Mesenteric fat pad (tissue), 1 donor: ENCODE data around the gene FAM174C. TPM values are rescaled to one million over a fixed set of nuclear protein-coding genes. Genes with fewer than 3 reads are reported as not detected.

Experiments
- DNase-seq: peaks from one replicate; pipeline ENCODE4 v3.0.0-alpha.2; 2020; ENCODE audit warnings: low spot score
- long read RNA-seq: library from polyadenylated mRNA; unstranded; transcript quantifications from one replicate; pipeline ENCODE4 v2.0.0, GENCODE V29; 2020
- total RNA-seq: library from RNA; stranded (reverse); fragmentation: NEBNext Ultra II Directional; extraction: Animal tissue kit (Norgen Biotek cat#: 25700); gene quantifications from one replicate; pipeline ENCODE4 v1.2.1, GENCODE V29; 2021
- donor health status: DM: yes; HTN: yes; CAD: no.

Gene FAM174C
- total RNA-seq: 53.2 TPM
- long read RNA-seq, partial matches to known transcripts: 0 of 4 reads
- long read RNA-seq, other reads (novel, unspliced or antisense): 0 of 4 reads

DNA sequence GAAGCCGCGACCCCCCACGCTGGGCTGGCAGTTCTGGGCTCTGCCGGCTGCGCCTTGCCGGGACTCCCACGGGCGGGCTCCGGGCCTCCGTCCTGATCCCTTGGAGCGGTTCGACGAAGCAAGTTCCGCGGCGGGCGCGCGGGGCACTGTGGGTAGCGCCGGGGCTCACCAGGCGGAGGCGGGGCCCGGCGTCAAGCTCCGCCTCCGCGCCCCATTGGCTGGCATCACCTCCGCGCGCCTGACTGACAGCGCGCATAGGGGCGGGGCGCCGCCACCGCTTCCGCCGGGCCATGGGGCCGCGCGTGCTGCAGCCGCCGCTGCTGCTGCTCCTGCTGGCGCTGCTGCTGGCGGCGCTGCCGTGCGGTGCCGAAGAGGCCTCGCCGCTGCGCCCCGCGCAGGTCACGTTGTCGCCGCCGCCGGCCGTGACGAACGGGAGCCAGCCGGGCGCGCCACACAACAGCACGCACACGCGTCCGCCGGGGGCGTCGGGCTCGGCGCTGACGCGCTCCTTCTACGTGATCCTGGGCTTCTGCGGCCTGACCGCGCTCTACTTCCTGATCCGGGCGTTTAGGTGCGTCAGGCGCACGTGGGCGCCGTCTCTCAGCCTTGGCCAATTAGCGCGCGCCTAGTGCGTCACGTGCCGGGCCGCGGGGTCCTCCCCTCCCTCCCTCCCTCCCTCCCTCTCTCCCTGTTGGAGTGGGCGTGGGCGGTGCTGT, at the start of gene FAM174C:
TSS of gene FAM174C (plus strand) at position 271 of the 716 bp plus-strand sequence. CDS start at position 291, 20 bp downstream.
- peak; percentile 98 for DNase-seq

DNA sequence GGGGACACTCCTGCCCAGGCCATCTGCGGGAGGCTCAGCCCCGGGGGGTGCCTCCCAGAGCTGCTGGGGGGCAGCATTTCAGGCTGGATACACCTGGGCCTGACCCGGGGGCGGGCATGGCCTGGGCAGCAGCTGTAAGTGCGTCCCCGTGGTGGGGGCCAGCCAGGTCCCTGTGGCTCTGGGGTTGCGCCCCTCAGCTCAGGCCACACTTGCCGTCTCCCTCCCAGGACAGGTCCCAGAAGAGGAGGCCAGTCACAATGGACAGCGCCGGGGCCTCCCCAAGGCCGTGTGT, 49.2 kb upstream of the FAM174C start:
- no peak for DNase-seq

DNA sequence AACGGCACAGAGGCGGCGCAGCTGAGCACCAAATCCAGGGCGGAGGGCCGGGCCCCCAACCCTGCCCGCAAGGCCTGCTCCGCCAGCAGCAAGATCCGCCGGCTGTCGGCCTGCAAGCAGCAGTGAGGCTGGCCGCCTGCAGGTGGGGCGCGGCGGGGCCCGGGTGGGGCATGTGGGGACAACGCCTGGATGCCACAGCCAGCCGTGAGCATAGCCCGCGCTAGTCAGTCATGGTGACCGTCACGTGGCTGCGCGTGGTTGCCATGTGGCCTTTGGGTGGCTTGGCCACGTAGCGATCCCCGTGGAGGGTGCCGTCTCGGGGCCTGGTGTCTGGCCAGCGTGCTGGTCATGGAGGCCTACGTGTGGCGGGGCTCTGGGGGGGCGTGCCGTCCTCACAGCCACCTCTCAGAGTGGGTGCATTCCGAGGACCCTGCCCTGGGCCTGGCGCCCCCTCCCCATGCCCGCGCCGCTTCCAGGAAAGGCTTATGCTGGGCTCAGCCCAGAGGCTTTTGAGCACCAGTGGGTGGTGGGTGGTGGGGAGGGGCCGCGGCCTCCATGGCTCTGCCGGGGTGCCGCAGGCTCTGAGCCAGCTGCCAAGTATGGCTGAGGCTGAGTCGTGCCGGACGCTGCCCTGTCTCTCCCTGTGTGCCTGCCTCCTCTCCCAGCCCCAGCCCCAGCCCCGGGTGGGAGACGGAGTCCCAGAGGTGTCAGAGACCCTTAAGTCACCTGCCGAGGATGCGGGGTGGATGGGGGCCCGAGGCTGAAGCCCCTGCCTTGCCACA, 48.6 kb upstream of the FAM174C start:
- no peak for DNase-seq

DNA sequence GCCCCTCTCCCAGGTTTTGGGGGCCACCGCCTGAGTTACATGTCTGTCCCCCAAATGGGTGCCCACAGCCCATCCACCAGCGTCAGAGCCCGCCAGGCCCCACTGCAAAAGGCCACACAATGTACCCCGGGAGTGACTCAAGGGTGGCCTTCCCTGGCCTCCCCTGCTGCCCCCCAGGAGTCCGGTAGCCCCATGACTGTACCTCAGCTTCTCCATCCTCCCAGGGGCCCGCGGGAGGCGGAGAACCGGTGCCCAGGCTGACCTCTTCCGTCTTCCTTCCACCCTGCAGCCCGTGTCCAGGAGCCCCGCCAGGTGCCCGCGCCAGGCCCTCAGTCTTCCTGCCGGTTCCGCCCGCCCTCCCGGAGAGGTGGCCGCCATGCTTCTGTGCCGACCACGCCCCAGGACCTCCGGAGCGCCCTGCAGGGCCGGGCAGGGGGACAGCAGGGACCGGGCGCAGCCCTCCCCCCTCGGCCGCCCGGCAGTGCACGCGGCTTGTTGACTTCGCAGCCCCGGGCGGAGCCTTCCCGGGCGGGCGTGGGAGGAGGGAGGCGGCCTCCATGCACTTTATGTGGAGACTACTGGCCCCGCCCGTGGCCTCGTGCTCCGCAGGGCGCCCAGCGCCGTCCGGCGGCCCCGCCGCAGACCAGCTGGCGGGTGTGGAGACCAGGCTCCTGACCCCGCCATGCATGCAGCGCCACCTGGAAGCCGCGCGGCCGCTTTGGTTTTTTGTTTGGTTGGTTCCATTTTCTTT, 47.9 kb upstream of the FAM174C start:
- DNase-seq: no peak

DNA sequence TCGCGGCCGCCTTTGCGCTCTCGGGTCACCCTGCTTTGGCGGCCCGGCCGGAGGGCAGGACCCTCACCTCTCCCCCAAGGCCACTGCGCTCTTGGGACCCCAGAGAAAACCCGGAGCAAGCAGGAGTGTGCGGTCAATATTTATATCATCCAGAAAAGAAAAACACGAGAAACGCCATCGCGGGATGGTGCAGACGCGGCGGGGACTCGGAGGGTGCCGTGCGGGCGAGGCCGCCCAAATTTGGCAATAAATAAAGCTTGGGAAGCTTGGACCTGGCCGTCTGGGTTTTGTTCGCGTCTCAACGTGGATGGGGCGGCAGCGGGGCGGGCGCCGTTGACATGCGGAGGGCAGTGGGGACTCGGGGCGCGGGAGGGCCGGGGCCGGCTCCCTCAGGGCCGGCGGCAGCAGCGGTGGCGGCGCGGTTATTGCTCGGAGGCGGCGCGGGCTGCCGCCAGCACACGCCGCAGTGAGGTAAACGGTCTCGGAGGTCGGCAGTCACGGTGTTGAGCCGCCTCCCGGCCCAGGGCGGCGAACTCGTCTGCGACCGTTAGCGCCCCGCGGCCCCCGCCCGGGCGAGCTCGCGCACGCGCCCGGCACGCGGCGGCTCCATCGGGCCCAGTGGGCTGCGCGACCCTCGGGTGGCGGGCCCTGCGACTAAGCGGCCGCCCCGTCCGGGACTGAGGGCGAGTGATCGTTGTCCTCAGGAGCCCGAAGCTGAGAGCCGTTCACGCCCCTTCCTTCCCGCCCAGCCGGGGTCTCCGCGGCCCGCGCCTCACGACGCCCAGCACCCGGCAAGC, 47.0 kb upstream of the FAM174C start:
- DNase-seq: no peak

DNA sequence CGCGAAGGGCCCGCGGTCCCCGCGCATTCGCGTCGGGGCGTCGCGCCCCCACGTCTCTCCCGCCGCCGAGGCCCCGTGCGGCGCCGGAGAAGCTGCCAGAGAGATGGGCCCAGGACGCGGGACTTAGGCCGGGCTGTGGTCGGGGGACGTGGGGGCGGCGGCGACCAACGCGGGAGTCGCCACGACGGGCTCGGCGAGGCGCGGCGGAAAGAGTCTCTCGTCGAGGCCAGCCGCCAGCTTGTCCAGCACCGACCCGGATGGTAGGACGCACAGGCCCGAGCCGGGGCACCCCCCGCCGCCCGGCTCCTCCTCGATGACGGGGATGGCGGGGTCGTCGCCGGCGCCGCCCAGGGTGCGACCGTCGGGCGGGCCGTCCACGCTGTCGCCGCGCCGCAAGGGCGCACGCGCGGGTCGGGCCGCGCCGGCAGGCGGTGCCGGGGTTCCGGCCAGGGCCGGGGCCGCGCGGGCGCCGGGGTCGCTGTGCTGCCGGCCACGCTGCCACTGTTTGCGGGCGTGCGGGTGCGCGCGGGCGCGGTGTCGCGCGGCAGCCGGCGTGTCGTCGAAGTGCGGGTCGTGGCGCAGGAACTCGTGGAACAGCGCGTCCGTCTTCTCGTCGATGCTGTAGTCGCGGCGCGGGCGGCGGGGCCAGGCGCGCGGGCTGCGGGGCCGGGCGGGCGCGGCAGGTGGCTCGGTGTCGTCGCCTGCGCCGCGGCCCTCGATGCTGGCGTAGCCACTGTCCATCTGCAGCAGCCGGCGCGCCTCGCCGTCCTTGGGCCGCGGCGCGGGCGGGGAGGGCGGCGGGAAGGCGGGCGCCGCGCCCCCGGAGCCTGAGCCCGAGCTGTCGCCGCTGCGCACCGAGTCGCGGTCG, 46.0 kb upstream of the FAM174C start:
- no peak for DNase-seq

DNA sequence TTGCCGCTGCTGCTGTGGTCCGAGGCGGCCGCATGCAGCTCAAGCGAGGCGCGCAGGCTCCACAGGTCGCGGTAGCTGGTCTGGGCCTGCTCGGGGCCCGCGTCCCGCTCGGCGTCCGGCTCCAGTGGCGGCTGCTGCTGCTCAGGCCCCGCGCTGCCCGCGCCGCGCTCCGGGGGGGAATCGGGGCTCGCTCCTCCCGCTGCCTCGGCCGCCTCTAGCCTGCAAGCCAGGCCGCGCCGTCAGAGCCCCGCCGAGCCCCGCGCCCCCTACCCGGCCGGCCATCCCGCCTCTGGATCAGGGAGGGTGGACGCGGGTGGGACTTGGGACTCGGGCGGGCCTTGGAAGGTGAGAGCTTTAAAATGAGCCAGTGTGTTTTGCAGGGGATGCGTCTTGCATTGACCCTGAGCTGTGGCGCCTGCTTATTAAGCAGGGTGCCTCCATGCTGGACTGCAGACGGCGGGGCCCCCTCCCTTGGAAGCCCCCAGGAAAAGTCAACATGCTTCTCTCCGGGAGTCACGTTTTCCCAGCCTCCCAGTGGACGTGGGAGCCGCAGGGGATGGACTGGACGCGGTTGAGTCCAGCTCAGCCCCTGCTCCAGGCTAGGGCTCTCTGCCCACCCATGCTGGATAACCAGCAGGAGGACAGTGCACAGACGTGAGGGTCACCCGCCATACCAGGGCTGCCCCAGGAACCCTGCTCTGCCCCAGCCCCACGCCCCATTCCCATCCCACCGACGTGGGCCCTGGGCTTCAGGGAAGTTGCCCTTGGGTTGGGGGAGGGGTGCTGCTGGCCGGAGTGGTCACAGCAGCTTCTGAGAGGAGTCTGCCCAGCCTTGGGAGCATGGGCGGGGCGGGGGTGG, 45.2 kb upstream of the FAM174C start:
- DNase-seq: no peak

DNA sequence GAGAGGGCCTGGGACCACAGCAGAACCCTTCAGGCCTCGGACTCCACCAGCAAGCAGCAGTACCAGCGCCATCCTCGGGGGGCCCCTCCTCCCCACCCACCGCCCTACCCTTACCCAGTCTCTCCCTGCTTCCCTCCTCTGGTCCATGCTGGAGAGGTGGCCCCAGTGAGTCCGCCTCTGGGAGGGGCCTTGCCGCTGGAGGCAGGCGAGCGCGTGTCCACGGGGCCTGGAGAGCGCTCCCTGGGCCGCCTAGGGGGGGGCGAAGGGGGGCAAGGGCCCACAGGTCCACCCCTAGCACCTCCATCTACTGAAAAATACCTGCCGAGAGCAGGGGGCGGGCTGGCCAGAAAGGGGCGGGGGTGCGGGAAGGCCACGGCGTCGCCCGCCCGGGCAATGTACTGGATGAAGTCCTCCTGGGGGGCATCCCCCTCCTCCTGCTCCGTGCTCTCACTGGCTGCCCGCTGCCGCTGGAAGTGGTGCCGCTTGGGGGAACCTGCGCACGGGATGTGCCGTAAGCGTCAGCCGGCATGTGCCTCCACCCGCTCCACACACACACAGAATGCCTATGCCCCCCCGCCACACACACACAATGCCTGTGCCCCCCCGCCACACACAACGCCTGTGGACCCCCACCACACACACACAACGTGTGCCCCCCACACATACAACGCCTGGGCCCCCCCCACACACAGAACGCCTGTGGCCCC, 44.4 kb upstream of the FAM174C start:
- no peak for DNase-seq

DNA sequence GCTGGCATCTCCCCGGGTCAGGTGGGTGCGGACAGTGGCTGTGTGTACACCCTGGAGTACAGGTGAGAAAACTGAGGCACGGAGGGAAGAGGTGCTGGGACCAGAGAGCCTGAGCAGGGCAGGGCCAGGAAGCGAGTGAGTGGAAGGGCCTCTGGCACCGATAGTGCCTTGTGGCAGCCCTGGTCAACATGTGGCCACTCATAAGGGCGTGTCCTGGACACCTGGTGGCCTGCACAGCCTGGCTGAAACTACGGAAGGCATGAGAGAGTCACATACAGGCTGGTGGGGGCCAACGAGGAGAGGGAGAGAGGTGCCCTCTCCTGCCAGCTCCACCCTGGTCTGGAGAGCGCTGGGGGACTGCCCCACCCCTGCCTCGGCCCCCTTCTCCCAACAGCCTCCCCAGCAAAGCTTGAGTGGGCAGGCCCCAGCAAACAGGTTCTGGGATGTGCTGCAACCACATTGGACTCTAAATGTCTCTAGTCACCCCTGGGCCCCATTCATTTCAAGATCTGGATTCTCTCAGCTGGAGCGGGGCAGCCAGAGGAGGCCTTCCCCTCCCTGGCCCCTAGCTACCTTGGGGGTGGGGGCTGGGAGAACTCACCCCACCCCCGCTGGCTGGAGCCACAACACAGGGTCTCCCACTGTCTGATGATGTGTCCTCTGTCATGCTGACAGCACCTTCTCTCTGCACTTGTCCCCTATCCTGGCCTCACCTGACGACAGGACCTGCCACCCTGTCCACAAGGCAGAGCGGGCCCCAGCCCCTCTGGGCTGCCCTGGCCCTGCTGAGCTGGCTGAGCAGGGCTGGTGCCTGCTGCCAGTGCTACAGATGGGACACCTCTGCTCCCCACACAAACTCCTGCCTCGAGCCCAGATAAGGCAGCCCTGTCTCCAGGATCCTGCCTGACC, 43.3 kb upstream of the FAM174C start:
- no peak for DNase-seq

DNA sequence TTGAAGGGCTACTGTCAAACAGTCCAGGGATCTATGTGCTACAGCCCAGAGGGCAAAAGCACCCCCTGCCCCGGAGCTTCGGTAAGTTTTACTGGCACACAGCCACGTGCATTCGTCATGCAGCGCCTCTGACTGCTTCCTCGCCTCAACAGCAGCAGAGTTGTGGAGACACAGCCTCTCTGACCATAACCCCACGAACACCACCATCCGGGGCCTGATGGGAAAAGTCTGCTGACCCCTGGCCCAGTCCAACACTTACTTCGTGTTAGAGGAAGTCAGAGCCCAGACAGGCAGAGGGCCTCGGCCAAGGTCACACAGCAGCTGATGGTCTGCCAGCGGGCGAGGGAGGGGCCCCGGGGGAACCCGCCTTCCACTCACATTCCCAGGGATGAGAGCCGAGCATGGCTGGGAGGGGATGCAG, 42.7 kb upstream of the FAM174C start:
- no peak for DNase-seq

DNA sequence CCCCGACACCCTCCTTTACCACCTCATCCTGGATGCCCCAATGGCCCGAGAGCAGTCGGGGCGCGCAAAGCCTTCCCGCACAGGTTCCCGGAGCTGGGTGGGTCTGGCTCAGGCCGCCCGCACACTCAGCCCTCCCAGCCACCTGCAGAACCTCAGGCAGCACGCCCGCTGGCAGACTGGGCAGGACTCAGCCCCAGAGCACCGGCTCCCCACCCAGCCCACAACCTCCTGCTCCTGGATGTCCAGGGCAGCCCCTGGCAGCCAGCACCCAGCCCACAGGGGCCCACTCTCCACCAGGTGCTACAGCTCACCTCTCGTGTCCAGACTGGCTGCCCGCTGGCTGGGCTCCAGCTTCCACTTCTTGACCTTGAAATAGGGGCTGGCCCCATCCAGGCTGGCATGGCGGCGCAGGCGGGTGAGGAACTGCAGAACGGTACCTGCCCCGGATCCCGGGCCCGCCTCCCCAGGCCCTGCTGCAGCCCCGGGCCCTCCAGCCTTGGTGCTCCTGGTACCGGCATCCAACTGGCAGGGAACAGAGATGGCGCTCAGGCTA, 42.1 kb upstream of the FAM174C start:
- DNase-seq: no peak

DNA sequence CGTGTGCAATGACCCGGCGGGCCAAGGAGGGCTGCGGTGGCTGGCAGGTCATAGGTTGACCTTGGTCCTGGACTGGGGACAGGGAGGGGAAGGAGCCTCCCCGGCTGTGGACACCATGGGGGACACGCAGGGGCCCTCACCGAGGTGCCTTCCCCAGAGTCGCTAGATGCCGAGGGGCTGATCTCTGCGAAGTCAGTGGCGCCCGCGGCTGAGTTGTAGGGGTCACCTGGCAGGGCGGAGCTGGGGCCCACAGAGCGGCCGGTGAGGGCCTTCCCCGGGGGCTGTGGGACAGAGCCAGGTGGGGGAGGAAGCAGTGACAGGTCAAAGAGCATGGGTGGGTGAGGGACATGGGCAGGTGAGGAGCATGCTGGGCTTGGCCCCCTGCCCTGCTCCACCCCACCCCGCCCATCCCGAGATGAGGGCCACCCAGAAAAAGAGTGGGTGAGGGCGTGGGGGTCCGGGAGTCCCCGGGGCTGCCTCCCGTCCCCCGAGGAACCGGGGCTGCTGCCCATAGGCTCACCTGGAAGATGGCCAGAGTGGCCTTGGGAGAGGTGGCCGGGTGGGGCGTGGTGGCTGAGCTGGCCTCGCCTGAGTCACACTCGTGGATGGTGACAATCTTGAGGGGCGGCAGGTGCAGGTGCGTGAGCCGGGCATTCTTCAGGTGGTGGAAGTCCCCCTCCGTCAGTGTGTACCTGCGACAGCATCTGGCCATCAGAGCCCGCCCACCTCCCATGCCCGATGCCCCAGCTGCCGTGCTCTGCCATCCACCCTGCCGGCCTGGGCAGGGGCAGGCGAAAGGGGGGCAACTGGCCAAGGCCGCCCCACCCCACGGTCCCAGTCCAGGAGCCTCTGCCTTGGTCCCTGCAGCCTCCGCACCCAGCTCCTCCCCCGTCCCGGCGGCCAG, 41.0 kb upstream of the FAM174C start:
- DNase-seq: no peak

DNA sequence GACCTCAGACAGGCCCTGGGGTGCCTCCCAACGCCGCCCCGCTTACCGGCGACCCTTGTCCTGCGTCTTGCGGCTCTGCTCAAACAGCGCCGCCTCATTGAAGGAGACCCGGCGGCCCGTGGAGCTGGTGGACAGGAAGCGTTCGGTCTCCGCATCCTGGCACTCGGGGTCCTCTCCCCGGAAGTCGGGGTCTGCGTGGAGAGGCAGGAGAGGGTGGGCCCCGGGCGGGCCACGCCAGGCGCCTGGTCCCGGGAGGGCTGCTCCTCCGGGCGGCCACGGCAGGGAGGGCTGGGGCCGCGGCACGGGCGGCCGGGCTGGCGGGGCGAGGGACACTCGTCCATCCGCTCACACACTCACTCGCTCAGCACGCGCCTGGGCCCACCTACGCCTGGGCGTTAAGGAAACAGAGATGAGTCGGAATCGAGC, 40.4 kb upstream of the FAM174C start:
- no peak for DNase-seq

DNA sequence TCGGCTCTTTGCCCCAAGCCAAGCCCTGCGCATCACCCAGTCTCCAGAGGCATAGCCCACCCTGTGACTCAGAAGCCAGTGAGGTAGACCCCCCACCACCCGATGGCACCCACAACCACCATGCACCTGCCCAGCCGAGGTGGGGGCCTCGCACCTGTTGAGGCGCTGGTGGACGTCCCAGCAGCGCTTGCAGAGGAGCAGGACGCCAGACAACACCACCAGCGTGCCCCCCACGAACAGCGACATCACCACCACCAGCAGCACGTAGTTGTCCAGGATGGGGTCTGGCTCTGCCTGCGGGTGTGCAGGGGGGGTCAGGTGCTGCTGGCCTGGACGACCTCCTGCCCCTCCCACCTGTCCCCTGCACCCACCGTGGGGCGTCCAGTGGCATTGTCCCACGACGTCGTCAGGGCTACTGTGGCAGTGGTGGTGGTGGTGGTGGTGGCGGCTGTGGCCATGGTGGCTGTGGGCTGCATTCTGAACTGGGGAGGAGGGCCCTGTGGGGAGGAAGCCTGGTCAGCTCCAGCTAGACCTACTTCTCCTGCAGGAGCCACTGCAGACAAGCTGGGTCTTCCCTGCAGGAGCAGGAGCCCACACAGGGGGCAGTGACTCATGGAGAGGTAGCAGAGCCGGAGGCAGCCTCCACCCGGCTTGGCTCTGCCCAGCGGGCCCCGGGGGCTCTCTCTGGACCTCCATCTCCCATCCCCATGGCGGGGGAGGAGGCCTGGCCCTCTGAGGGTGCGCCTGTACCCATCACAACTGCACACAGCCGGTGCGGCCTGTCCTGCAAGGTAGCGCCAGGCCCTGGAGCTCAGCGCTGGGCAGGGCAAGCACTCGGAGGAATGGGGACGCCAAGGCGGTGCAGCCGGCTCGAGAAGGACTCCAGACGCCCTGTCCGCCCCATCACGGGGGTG, 39.4 kb upstream of the FAM174C start:
- DNase-seq: no peak

DNA sequence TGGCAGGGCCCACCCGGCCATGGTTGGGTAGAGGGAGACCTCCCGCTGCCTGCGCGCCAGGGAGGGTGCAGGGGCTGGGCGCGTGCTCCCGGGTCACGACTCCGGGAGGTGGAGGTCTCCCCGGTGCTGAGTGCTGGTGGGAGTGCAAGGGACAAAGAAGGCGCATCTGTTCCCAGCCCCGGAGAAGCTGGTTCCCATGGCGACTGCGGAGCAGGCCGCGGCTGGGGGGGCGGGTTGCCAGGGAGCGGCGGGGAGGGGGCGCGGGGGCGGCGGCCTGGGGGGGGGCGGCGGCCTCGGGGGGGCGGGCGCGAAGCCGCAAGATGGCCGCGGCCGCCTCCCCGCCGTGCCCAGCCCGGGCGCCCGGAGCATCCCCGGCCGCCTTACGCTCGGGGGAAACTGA, 38.8 kb upstream of the FAM174C start:
- DNase-seq: no peak
